DOHH2 (cell line): ENCODE data around the gene TMPRSS4.

ENCODE experiments used
- CTCF ChIP-seq: fragments of 200-600 bp; sonication (generic); IDR thresholded peaks from one replicate; pipeline ENCODE4 v1.5.1; 2014; ENCODE audit warnings: antibody characterized with exemption, mild to moderate bottlenecking, low read depth, low read length; ENCODE audit not compliant: poor library complexity, severe bottlenecking
- EZH2phosphoT487 ChIP-seq: fragments of 200-600 bp; sonication (generic); IDR thresholded peaks from 2 replicates; pipeline ENCODE4 v1.6.1; 2017; ENCODE audit warnings: borderline replicate concordance, mild to moderate bottlenecking, antibody characterized with exemption, low read length, moderate library complexity, mixed read lengths

- no peak for TF ChIP-seq CTCF
- TF ChIP-seq EZH2phosphoT487 = no peak
Observed at GRCh38 chr11:118049771-118050170, 27.1 kb upstream of the TMPRSS4 start.
